AG09319 (cell line): ENCODE data around the gene KRT1.
"Not testable (repeated sequence)": the region's sequence is repeated elsewhere in the genome, so short reads cannot be mapped to it uniquely, and the experiment has no call there.

Experiments
- DNase-seq: peaks from one replicate; pipeline ENCODE4 v3.0.0-alpha.2; 2010; ENCODE audit warnings: low read depth; ENCODE audit errors: extremely low read depth
- CTCF ChIP-seq: IDR thresholded peaks from 2 replicates; pipeline ENCODE4 v1.5.1; 2011; ENCODE audit warnings: low read depth, mild to moderate bottlenecking, inconsistent platforms, low read length, moderate library complexity

Gene KRT1

GRCh38 chr12:52670506-52670905 is 9.7 kb downstream of the KRT1 start:
- DNase-seq, result no peak
- TF ChIP-seq CTCF, result no peak

- not testable (repeated sequence) for DNase-seq
These were observed 10.3 kb downstream of the KRT1 start for GRCh38 chr12:52669941-52670340.

GRCh38 chr12:52669426-52669825 is 10.8 kb downstream of the KRT1 start:
- TF ChIP-seq CTCF, result no peak

GRCh38 chr12:52667931-52668330 is 12.3 kb downstream of the KRT1 start:
- no peak for DNase-seq
- no peak for TF ChIP-seq CTCF

More at GRCh38 chr12:52669426-52669825, 10.8 kb downstream of the KRT1 start:
- no peak for DNase-seq

- no peak for DNase-seq
- TF ChIP-seq CTCF, result peak; percentile 5
These were observed 12.7 kb downstream of the KRT1 start for GRCh38 chr12:52667509-52667908.

GRCh38 chr12:52666471-52666870 is 13.7 kb downstream of the KRT1 start:
- no peak for TF ChIP-seq CTCF
- no peak for DNase-seq

- no peak for TF ChIP-seq CTCF
- no peak for DNase-seq
These were observed 16.8 kb downstream of the KRT1 start for GRCh38 chr12:52663420-52663819.

GRCh38 chr12:52662918-52663229 is 17.3 kb downstream of the KRT1 start:
- TF ChIP-seq CTCF, result no peak

More at GRCh38 chr12:52662918-52663229, 17.3 kb downstream of the KRT1 start:
- no peak for DNase-seq
